GM13977 (cell line): ENCODE results near the gene ALG12.

ENCODE experiments used
- DNase-seq: peaks from one replicate; pipeline ENCODE4 v3.0.0; 2012; ENCODE audit warnings: low spot score
- CTCF ChIP-seq: IDR thresholded peaks from 2 replicates; pipeline ENCODE4 v1.5.1; 2012; ENCODE audit warnings: mild to moderate bottlenecking, control low read depth; ENCODE audit not compliant: insufficient read depth; ENCODE audit errors: extremely low read depth, missing control alignments
- in situ Hi-C: fragments of 300-500 bp; cut with MboI; formaldehyde crosslinking; loops from one replicate; pipeline ENCODE4 v1.12.0; 2022; ENCODE audit warnings: low sequenced_read_pairs, low pct_unique_long_range_greater_than_20kb, mixed read lengths, inconsistent platforms; ENCODE audit not compliant: unreplicated experiment

ALG12 gene

GRCh38 chr22:49866646-49867045, 51.6 kb downstream of the ALG12 start:
- in situ Hi-C loops: no loop called here
- TF ChIP-seq CTCF: no peak
- no peak for DNase-seq

- in situ Hi-C loops: no loop called here
Measured at GRCh38 chr22:49866134-49866533, 52.1 kb downstream of the ALG12 start.

GRCh38 chr22:49865156-49865555, 53.1 kb downstream of the ALG12 start:
- TF ChIP-seq CTCF: no peak
- in situ Hi-C loops: no loop called here
- DNase-seq: no peak

More at GRCh38 chr22:49866134-49866533, 52.1 kb downstream of the ALG12 start:
- no peak for DNase-seq
- no peak for TF ChIP-seq CTCF

- TF ChIP-seq CTCF: no peak
- in situ Hi-C loops: no loop called here
- DNase-seq: no peak
Measured at GRCh38 chr22:49863931-49864330, 54.3 kb downstream of the ALG12 start.

GRCh38 chr22:49862496-49862776, 55.8 kb downstream of the ALG12 start:
- no peak for DNase-seq
- TF ChIP-seq CTCF: no peak
- in situ Hi-C loops: no loop called here

- in situ Hi-C loops: no loop called here
- DNase-seq: no peak
- no peak for TF ChIP-seq CTCF
Measured at GRCh38 chr22:49861642-49862495, 56.4 kb downstream of the ALG12 start.
